Measurements from ENCODE around the gene ZNF777. TPM values are rescaled to one million over a fixed set of nuclear protein-coding genes. Genes with fewer than 3 reads are reported as not detected.
"Not testable (repeated sequence)": the region's sequence is repeated elsewhere in the genome, so short reads cannot be mapped to it uniquely, and the experiment has no call there.

The ZNF777 gene
- total RNA-seq, 3 donors from 2014 or later: 5.1 to 8.5 (median 8.2) TPM

DNA sequence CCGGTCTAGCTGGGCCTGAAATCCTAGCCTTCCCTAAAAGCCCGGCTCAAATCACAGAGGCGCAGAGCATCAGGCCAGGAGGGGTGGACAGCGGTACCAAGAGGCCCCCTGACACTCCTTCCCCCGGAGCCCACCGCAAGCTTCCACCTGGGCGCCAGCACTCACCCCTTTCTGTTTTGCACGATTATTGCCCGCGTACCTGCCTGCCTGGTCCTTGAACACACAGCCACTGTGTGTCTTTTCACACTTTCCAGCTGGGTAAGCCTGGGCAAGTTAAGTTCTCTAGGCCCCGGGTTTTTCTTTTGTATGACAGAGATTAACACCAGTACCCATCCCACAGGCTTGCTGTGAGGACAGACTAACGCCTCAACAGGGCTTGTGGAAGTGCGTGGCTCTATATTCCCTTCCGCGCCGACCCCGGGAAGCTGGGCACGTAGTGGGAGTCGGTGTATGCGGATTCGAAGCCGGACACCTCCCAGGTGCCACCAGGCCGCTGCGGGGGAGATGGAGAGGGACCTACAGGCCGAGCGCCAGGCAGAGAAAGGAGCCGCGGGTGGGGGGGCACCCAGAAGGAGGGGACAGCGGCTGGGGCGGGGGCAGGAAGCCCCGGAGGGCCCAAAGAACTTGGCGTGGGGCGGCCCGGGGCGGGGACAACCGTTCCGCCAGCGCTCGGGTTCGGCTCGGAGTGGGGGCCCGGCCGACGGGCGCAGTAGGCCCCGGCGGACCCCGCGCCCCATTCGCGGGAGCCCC, 36.0 kb upstream of the ZNF777 start:
- H3K4me3 ChIP-seq: peak overlapping the region; percentile 72 to 98 (median 75)
- DNase-seq (ENCODE audit: low spot score in 2 of 2): no peak
- peaks cover 0 to 6% of the 10 kb centered on the region in 2 donors for H3K4me1 ChIP-seq
- H3K9me3 ChIP-seq: no peaks in the 10 kb centered on the region
- H3K27ac ChIP-seq: peak overlapping the region; percentile 88 to 97
- no peaks in the 10 kb centered on the region for H3K36me3 ChIP-seq
- TF ChIP-seq POLR2AphosphoS5 (IDR thresholded peaks at IDR 0.05) (no peak), POLR2A (IDR thresholded peaks at IDR 0.05) (no peak)
- TF ChIP-seq, protein P1, sequence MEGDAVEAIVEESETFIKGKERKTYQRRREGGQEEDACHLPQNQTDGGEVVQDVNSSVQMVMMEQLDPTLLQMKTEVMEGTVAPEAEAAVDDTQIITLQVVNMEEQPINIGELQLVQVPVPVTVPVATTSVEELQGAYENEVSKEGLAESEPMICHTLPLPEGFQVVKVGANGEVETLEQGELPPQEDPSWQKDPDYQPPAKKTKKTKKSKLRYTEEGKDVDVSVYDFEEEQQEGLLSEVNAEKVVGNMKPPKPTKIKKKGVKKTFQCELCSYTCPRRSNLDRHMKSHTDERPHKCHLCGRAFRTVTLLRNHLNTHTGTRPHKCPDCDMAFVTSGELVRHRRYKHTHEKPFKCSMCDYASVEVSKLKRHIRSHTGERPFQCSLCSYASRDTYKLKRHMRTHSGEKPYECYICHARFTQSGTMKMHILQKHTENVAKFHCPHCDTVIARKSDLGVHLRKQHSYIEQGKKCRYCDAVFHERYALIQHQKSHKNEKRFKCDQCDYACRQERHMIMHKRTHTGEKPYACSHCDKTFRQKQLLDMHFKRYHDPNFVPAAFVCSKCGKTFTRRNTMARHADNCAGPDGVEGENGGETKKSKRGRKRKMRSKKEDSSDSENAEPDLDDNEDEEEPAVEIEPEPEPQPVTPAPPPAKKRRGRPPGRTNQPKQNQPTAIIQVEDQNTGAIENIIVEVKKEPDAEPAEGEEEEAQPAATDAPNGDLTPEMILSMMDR (IDR thresholded peaks at IDR 0.05): no peak
- no peaks in the 10 kb centered on the region for H3K27me3 ChIP-seq
- intact Hi-C loops (cut with DNase I; ENCODE audit: low total_unique reads): no loop called here

DNA sequence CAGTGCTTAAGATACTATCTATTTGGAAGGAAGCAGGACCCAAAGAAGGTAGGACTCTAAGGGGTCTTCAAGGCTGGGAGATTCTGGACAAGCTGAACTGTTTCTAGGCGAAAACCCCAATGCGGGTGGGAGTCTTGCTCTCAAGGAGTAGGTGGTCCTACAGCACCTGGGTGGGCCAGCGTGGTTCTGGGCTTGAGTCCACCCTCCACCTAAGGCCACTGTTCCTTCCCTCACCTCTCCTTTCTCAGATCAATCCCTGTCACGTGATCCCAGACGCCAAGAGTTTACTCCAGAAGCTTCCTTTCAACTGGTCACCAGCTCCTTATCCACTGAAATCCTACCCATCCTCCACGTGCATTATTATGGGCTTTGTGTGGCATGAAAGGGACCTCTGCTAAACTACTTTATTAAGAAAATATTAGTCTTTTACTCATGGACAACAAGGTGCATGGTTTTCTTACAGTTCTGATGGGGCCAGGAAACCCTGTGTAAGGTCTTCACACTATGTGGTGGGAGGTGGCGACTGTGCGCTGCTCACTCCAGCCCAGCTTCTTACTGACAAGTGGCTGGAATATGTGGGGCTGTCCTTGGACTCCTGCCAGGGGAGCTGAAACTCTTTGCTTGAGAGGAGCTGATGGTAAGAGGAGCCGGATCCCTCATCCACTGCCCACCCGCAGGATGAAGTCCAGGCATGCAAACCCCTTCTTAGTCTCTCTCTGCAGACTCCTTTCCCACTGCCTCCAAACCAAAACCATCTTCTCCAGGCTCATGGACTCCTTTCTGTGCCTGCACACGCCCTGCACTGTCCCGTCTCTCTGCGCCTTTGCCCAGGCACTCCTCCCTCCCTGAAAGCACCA, 35.2 kb upstream of the ZNF777 start:
- peaks cover 0 to 6% of the 10 kb centered on the region in 2 donors for H3K4me1 ChIP-seq
- H3K27me3 ChIP-seq: no peaks in the 10 kb centered on the region
- intact Hi-C loops (cut with DNase I; ENCODE audit: low total_unique reads): no loop called here
- H3K27ac ChIP-seq: peak overlapping the region; percentile 88 to 97
- H3K36me3 ChIP-seq: no peaks in the 10 kb centered on the region
- no peaks in the 10 kb centered on the region for H3K9me3 ChIP-seq
- peak overlapping the region; percentile 72 to 98 (median 75) for H3K4me3 ChIP-seq
- peak in 1 of 2 donors; percentile 54 for DNase-seq (ENCODE audit: low spot score in 2 of 2)
- TF ChIP-seq POLR2AphosphoS5 (IDR thresholded peaks at IDR 0.05): no peak
- TF ChIP-seq, protein P1 (IDR thresholded peaks at IDR 0.05): no peak
- no peak for TF ChIP-seq POLR2A (IDR thresholded peaks at IDR 0.05)

DNA sequence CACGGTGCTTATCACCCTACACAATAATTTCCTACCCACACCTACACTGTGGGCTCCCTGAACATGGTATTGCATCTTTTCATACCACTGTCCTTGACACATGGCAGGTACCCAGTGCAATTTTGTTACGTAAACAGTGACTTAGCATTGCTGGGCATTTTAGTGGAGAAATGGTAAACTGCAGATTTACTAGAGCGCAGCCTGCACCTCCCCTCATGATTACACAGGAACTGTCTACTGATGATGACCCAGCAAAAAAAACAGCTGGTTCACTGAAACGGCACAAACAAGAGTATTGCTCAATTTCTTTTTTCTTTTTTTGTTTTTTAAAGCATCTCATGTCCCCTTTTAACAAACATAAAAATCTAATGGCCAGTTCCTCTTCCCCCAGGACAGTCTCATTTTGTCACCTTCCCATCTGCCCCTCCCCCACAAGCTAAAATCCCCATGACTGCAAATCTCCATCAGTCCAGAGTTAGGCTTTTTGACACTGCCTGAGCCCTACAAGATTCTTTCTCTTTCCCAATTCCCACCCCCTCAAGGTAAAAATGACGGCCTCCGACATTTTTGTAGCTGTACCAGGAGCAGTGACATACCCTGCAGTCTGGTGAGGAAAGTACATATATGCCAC, 34.0 kb upstream of the ZNF777 start:
- intact Hi-C loops (cut with DNase I; ENCODE audit: low total_unique reads): no loop called here
- DNase-seq (ENCODE audit: low spot score in 2 of 2): no peak
- no peak for TF ChIP-seq POLR2AphosphoS5 (IDR thresholded peaks at IDR 0.05)
- no peak for TF ChIP-seq POLR2A (IDR thresholded peaks at IDR 0.05)
- TF ChIP-seq, protein P1 (IDR thresholded peaks at IDR 0.05): no peak
- Histone ChIP-seq H3K27me3 (no peaks in the 10 kb centered on the region), H3K27ac (peak overlapping the region in 1 of 2 donors; percentile 62), H3K36me3 (no peaks in the 10 kb centered on the region), H3K4me3 (peak overlapping the region in 1 of 3 donors; percentile 10), H3K4me1 (peaks cover 0 to 6% of the 10 kb centered on the region in 2 donors), H3K9me3 (no peaks in the 10 kb centered on the region)

DNA sequence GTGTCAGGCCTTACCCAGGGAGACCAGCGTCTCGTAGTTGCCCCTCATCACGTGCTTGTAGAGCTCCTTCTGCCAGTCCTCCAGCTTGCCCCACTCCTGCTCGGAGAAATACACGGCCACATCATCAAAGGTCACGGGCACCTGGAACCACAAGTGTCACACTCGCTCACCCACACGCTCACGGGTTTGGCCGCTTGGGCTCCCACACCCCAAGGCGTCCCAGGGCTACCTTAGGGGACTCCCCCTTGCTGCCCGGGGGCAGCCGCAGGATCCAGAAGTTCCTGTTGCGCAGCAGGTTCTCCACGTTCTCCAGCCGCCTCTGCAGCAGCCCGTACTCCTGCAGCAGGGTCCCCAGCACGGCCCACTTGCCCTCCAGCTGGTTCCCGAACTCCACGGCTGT, 33.1 kb upstream of the ZNF777 start:
- H3K9me3 ChIP-seq; H3K27me3 ChIP-seq; H3K4me3 ChIP-seq; H3K27ac ChIP-seq; H3K4me1 ChIP-seq; DNase-seq (ENCODE audit: low spot score in 2 of 2); H3K36me3 ChIP-seq; intact Hi-C loops (cut with DNase I; ENCODE audit: low total_unique reads): not testable (repeated sequence)

DNA sequence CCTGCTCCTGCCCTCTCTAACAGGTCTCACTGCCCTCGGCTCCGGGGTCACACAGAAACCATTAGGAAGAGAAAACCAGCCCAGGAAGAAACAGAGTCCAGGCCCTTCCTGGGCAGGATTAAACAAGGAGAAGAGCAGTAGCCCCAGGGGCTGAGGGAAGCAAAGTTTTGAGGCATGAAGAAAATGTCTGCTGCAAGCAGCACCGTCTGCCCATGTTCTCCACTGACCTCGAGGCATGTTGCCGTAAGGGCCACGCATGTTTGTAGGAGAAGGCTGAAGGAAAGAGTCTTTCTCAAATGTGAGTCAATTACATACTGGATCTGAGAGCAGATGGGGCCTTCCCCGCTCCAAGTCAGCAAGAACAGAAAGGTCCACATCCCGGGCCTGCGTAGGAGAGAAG, 32.5 kb upstream of the ZNF777 start:
- Histone ChIP-seq H3K27ac (no peak overlapping the region), H3K4me3 (no peak overlapping the region), H3K9me3 (no peaks in the 10 kb centered on the region), H3K27me3 (no peaks in the 10 kb centered on the region), H3K4me1 (peaks cover 0 to 6% of the 10 kb centered on the region in 2 donors), H3K36me3 (no peaks in the 10 kb centered on the region)
- intact Hi-C loops (cut with DNase I; ENCODE audit: low total_unique reads): no loop called here
- DNase-seq (ENCODE audit: low spot score in 2 of 2): no peak
- TF ChIP-seq POLR2AphosphoS5 (IDR thresholded peaks at IDR 0.05) (no peak), POLR2A (IDR thresholded peaks at IDR 0.05) (no peak)
- TF ChIP-seq, protein P1 (IDR thresholded peaks at IDR 0.05): no peak
